Measurements from ENCODE around the gene SLC20A1.
"Not testable (repeated sequence)": the region's sequence is repeated elsewhere in the genome, so short reads cannot be mapped to it uniquely, and the experiment has no call there.

DNA sequence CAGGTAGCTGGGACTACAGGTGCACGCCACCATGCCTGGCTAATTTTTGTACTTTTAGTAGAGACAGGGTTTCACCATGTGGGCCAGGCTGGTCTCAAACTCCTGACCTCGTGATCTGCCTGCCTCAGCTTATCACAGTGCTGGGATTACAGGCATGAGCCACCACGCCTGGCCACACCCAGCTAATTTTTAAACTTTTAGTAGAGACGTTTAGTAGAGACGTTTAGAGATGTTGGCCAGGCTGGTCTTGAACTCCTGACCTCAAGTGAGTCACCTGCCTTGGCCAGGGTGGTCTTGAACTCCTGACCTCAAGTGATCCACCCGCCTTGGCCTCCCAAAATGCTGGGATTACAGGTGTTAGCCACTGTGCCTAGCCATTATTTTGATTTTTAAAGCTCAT lies 21.8 kb downstream of the SLC20A1 start:
- TF ChIP-seq, protein P1, sequence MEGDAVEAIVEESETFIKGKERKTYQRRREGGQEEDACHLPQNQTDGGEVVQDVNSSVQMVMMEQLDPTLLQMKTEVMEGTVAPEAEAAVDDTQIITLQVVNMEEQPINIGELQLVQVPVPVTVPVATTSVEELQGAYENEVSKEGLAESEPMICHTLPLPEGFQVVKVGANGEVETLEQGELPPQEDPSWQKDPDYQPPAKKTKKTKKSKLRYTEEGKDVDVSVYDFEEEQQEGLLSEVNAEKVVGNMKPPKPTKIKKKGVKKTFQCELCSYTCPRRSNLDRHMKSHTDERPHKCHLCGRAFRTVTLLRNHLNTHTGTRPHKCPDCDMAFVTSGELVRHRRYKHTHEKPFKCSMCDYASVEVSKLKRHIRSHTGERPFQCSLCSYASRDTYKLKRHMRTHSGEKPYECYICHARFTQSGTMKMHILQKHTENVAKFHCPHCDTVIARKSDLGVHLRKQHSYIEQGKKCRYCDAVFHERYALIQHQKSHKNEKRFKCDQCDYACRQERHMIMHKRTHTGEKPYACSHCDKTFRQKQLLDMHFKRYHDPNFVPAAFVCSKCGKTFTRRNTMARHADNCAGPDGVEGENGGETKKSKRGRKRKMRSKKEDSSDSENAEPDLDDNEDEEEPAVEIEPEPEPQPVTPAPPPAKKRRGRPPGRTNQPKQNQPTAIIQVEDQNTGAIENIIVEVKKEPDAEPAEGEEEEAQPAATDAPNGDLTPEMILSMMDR (IDR thresholded peaks at IDR 0.05), result not testable (repeated sequence)
- not testable (repeated sequence) for TF ChIP-seq EP300 (IDR thresholded peaks at IDR 0.05; ENCODE audit: low read depth); POLR2A (IDR thresholded peaks at IDR 0.05)
